Activated T-cell treated with anti-CD3 and anti-CD28 coated beads for 4 hours (primary cell): ENCODE results near the gene TRIP4.
A peak's percentile ranks its signal among the peaks of the same experiment; 100 is the strongest.
"Not testable (repeated sequence)": the region's sequence is repeated elsewhere in the genome, so short reads cannot be mapped to it uniquely, and the experiment has no call there.

Source experiments
- DNase-seq: peaks from one replicate; pipeline ENCODE4 v3.0.0-alpha.2; 2020

The TRIP4 gene

DNA sequence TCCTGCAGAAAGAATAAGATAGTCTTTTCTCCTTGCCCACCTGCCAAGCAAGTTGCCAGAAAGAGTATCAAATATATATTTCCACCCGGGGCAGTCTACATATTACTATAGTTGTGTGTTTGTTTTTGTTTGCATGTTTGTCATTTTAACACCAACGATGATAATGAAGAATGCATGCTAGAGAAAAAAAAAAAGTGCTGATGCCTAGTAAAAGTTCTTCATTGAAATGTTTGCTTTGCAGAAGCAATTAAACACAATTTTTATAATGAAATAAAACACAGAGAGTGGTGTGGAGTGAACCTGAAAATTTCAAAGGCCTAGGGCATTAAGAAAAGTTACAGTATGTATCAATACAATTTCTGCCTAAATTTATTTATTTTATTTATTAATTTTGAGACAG is 3.9 kb upstream of the TRIP4 start:
- DNase-seq = no peak

DNA sequence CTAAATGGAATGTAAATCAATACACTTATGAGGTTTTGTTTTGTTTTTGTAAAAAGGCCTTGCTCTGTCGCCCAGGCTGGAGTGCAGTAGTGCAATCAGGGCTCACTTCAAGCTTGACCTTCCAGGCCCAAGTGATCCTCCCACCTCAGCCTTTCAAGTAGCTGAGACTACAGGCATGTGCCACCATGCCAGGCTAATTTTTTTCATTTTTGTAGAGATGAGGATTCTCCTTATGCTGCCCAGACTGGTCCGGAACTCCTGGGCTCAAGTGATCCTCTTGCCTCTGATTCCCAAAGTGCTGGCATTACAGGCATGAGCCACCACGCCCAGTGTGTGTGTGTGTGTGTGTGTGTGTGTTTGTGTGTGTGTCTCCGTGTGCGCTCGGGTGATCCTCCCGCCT is 1.3 kb upstream of the TRIP4 start:
- no peak for DNase-seq

DNA sequence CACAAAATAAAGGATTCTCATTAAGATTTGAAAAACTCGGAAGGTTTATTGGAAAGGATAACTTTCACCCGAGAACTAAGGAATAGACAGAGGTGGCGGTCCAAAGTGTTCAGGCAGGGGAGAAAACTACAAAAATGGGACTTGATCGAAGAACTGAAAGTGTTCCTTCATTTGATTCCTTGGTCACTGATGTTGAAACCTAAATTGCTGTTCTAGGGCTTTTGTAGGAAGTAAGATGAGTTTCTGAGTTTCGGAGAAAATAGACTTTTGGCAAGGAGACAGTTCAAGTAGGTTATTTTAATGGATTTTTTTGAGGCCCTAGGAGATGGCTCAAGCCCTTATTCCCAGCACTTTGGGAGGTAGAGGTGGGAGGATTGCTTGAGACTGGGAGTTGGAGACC is 1.4 kb downstream of the TRIP4 start:
- DNase-seq = no peak

DNA sequence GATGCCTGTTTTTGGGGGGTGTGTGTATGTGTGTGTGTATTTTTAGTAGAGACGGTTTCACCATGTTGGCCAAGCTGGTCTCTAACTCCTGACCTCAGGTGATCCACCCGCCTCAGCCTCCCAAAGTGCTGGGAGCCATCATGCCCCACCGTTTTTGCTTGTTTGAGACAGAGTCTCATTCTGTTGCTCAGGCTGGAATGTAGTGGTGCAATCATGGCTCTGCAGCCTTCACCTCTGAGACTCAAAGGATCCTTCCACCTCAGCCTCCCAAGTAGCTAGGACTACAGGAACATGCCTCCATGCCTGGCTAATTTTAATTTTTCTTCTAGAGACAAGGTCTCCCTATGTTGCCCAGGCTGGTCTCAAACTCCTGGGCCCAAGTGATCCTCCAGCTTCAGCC is 4.8 kb downstream of the TRIP4 start:
- not testable (repeated sequence) for DNase-seq

DNA sequence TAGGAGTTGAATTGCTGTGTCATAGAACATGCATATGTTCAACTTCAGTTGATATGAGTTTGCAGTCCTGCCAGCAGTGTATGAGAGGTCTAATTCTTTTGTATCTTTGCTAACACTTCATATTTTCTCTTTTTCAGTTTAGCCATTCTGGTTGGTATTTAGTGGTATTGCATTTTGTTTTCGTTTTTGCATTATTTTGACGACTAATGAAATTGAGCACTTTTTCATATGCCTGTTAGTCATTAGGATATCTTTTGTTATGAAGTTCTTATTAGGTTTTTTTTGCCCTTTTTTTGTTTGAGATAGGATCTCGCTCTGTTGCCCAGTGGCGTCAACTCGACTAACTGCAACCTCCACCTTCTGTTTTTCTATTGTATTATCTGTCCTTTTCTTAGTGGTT is 9.2 kb downstream of the TRIP4 start:
- no peak for DNase-seq

DNA sequence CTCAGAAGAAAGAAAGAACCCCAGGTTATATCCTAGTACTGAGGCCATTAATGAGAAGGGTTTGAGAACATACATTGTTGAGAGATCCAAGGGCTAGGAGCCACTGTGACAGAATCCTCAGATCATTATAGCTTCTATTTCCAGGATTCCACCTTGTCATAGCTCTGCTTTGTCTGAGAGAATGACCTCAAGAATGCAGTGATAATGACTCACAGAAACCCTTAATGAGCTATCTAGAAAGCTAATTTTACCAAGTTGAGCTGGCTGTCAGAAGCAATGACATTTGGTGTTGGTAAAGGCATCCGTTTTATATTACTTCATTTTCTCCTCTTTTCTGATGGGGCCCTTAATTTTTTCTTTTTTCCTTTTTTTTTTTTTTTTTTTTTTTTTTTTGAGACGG is 10.9 kb downstream of the TRIP4 start:
- DNase-seq = no peak

DNA sequence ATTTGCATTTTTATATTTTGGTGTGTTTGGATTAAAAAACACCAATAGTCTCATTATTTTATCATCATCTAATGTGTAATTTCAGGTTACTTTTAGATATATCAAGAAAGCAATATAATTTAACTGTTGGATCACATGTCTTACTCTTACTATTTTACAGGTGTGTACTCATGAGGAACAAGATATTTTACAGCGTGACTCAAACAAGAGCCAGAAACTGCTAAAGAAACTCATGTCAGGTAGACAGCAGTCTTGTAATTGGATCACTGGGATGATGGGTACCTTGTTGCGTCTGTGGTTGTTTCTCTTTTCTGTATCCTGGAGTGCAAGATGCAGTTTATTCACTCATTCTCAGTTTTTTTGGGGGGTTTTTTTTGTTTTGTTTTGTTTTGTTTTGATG is 12.9 kb downstream of the TRIP4 start:
- DNase-seq = no peak

DNA sequence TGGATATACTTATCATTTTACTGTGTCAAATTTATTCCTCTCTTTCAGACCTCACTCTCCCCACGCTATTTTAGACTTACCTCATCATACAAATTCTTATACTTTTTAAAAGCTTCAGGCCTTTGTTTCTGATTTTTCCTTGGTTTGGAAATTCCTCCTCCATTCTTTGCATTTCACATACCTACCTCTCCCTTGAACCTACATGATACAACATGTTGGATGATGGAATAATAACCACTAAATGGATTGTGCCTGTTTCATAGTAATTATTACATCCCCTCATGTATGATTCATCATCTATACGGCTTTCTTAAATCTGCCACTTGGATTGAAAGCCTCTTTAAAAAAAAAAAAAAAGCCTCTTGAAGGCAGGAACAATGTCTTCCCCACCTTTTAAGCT is 24.6 kb downstream of the TRIP4 start:
- DNase-seq = no peak

DNA sequence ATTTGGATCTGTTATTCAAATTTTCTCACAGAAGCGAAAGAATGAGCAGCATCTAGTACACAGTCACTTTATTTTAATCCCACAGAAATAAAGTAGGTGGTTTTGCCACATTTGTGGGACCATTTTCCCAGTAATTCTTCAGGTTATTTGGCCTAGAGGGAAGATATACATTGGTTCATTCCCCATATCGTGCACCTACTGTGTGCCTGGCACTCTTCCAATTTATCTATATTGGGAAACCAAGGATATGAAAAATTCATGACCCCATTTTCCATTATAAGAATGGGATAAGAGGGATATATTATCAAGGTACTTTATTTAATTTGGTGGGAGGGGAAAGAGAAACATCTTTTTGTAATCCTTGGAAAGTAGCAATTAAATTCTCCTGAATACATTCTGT is 35.1 kb downstream of the TRIP4 start:
- DNase-seq = no peak

DNA sequence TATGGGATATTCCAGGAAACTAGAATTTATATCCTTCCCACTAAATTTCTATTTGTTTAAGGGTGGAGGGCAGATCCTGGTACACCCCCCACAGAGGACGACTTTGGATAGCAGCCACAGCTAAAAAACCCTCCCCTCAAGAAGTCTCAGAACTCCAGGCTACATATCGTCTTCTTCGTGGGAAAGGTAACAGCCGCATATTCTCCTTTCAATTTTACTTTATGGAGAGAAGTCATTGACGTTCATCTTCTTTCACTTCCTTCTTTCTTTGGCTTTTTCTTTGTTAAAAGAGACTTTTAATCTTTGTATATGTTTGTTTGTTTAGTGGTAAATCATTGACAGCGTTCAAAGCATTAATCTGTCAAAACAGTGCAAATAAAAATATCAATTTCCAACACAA is 36.3 kb downstream of the TRIP4 start:
- no peak for DNase-seq

DNA sequence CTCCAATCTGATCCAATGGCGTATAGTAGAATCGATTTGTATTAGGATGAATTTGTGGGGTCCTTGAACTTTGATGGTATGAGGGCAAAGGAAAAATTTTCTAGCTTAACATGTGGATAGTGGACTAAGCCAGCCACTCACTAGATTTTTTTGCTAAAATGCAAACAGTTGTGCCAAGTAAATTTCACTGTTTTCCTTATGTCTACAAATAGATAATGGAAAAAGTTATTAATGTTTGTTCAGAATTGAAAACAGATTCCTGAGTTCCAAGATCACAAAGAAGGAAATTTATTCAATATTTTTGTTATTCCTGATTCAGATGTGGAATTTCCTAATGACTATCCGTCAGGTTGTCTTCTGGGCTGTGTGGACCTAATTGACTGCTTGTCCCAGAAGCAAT is 37.6 kb downstream of the TRIP4 start:
- DNase-seq = no peak

DNA sequence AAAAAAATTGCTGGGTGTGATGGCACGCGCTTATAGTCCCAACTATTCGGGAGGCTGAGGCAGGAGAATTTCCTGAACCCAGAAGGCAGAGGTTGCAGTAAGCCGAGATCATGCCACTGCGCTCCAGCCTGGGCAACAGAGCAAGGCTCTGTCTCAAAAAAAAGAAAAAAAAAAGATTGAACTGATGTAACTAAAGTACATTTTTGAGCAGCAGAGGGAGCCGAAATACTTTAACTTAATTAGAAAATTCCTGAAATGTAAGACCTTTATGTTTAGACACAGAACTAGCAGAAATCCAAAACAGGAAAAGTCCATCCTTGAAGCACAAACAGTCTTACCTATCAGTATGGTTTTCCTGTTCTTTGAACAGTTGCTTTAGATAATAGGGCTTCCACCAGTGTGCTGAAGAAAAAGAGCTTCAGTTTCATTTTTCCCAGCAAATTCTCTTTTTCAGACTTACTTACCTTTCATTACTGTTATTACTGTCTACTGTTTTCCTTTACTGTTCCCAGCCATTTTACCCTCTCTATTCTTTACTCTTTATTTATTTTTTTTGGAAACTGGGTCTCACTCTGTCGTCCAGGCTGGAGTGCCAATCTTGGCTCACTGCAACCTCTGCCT is 39.3 kb downstream of the TRIP4 start:
- no peak for DNase-seq

DNA sequence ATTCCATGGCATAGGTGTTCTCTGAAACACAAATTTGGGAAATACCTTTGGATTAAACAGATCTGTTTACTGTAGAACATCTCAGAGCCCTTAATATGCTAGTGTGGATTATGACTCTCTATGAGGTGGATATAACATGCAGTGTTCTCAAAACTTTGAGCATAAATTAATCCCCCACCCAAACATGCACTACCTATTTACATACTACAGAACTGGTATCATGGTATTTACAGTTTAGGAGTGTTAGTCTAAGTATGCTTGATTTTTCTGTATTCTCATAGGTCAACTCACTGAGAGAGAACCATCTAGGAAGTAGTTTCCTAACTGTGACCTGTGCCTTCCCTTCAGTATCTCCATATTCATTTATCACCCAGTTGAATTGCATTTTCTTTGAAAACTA is 41.8 kb downstream of the TRIP4 start:
- peak; percentile 17 for DNase-seq

DNA sequence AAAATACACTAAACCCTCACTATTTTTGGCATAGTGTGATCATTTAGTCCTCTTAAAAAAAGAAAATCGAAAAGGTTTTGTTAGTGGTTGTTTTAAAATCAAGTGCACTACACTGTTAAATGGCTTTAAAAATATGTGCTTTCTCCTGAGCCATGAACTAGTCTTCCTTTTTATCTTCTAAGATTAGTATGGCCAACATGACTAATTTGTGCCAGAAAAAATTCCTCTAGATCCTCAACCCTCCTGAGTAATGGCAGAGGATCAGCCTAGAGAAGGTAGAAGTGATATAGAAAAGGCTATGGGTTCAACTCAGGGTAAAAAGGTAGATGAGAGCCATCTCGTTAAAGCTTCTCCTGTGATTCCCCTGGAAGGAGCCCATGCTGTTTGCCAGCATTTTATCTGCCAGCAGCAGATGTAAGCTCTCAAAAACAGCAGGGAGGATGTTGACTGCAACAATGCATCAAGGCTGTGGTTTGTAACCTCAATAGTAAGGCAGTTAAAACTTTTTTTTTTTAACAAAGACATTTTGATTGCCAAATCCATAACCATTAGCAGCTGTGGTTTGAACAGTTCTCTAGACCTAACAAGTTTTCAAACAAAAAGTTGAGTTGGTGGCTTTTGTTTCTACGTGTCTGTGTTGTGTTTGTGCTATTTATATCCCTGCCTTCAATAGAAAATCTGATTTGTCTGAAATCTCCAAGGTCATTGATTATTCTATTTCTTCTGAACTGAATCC is 42.5 kb downstream of the TRIP4 start:
- DNase-seq = peak; percentile 20

DNA sequence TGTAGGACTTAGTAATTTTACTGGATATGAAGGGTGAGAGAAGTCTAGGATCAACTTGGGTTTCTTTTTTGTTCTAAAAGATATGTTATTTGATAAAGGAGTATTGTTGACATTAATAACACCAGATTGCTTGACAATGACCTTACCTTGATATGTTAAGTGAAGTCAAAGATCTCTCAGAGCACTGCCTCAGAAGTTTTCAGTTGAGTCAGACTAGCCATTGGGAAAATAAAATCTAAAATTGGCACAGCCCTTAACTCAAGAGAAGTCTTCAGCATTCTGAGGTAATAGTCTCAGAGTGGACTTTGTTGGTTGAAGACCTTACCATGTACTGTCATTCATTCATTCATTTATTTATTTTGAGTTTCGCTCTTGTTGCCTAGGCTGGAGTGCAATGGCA is 50.3 kb downstream of the TRIP4 start:
- DNase-seq = no peak

DNA sequence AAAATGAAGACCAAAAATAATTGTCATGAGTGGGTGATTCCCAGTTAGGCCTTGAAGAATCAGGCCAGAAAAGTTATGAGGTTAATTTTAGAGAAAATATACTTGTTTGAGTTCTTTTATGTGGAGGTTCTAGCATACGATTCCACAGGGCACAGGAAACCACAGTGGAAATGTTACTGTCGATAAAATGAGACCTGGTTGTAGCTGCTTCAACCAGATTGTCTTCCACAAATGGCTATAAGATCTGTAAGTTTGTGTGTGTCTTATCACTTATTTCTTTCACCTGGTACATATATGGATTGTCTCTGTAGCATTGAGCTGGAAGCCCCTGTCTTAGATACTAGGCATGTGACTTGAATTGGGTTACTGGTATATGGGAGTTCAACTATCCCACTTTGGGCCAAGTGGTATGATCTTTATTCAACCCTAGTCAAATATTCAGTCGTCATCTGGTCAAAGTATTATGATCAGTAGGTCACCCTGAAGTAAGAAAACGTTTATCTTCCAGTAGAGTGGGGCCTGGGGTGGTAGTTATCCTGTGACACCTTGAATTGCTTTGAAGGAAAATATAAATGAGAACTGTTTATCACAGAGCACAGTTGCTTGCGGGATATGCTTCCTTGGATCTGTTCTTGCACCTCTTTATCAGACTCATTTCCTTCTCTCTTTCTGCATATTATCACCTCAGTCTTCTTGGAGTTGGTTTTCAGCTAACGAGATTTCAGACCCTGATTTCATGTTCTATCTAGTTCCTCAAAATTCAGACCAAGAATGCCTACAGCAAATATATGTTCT is 51.2 kb downstream of the TRIP4 start:
- DNase-seq = no peak

DNA sequence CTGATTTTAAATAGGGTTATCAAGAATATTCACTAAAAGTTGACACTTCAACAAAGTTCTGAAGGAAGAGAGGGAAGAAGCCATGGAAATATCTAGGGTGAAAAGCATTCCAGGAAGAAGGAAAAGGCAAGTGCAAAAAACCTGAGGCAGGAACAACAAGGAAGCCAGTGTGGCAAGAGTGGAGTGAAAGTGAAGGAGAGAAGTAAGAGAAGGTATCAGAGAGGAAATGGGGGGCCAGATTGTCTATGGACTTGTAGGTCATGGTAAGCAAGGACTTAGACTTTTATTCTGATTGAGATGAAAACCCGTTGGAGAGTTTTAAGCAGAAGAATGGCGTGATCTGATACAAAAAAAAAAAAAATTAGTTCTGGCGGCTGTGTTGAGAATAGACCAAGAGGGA is 54.2 kb downstream of the TRIP4 start:
- no peak for DNase-seq

DNA sequence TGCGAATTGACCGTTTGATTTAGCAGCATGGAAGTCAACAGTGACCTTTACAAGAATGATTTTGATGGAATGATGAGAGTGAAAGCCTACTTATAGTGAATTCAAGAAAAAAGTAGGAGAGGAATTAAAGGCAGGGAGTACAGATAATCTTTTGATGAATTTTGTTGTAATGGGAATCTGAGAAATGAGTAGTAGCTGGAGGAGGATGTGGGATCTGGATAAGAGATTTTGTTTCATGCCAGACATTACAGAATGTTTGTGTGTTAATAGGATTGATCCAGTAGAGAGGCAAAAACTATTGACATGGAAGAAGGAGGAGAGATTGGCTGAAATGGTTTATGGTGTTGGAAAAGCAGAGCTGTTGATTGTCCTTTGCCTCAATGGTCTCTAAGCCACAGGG is 55.4 kb downstream of the TRIP4 start:
- DNase-seq = no peak

DNA sequence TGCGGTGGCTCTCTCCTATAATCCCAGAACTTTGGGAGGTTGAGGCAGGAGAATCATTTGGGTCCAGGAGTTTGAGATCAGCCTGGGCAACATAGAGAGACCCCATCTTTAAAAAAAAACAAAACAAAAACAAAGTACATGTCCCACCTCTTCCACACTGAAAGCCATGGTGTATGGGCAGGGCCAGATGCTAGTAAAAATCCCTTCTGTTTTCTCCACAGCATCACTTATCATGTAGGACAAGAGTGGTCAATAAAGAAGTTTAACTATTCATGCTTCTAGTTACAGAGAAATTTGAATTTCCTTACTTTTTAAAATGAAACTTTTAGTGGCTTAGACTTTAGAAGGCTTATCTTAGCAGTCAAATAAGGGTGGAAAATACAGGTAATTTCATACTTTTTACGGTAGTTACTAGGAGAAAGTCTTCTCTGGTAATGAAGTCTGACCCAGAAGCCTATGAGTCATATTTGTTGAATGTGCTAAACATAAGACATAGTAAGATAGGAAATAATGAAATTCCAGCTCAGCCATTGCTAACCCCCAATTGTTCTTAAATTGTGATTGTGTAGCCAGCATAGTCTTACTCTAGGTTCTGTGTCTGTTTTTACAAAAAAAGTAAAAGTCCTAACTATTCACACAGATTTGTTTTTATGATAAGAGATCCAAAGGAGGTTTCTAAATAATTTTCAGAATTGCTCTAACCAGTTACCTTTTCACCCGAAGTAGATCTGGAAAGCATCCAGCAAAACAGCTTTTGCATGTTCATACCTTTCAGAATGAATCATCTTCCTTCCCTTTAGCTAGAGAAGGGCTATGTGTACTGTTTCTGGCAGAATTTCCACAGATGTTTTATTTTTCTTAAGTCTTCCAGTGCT is 56.3 kb downstream of the TRIP4 start:
- no peak for DNase-seq

DNA sequence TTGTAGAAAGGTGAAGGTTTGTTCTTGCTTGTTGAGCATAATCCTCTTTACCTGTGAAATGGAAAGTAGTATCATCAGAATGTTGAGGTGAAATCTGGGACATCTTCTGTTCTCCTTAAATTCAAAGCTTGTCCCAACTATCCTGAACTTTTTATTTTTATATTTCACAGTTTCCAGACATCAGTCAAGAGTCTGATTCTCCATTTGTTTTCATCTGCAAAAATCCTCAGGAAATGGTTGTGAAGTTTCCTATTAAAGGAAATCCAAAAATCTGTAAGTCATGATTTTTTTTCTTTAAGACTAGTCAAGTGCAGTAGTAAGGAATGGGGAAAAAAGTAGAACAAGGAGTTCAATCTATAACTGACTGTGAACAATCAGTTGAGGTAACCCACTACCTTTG is 57.2 kb downstream of the TRIP4 start:
- DNase-seq = no peak

DNA sequence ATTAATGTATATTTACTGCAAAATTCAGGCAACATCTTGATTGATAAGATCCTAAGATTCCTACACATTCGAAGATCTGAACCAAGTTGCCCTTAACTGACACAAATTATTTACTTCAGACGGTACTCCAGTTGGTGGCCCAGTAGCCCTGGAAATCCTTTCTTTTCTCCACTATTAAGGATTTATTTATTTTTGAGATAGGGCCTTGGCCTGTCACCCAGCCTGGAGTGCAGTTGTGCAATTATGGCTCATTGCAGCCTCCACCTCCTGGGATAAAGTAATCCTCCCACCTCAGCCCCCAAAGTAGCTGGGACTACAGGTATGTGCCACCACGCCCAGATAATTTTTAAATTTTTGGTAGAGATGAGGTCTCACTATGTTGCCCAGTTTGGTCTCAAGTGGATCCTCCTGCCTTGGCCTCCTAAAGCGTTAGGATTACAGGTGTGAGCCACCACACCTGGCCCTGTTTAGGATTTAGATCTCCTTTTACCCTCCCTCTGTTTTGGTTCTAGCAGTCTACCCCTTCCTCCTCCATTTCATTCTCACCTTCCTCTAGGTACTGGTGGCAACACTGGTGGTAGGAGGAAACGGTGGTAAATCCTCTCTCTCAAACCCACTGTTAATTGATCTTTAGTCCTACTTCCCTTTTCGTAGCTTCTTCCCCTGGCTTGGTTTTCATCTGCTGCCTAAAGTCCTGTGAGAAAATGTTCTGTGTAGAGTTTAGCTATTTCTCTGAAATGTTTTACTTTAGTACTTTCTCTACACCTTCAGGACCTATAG is 60.1 kb downstream of the TRIP4 start:
- DNase-seq = no peak

DNA sequence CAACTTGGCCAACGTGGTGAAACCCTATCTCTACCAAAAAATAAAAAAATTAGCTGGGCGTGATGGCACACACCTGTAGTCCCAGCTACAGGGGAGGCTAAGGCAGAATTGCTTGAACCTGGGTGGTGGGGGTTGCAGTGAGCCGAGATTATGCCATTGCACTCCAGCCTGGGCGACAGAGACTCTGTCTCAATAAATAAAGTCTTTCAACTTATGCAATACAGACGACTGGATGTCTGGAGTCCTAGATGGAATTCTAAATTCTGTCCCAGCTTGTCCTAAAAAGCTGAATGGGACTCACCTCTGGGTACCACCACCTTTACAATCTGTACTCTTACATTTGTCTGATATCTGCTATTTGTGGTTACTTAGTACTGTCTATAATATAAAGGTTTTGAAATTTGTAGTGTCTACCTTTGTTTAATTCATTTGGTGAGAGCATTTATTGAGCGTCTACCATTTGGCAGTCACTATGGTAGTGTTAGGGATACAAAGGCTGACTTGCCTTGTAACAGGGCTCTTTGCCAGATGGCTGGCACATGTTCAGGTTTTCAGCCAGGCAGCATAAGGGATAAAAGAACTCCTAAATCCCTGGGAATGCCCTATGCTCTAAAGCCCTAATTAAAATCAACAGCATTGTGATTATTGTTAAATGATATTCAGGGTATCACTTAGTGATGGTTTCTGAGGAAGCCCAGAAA is 65.5 kb downstream of the TRIP4 start:
- no peak for DNase-seq
